Mesodermal cell (in vitro differentiated cells): ENCODE results near the gene KLHL35.

Experiments used
- H3K27ac ChIP-seq: 2 replicates; pipeline ENCODE4 v1.7.0; 2013; ENCODE audit warnings: mild to moderate bottlenecking, low read depth, low read length, moderate library complexity; ENCODE audit not compliant: severe bottlenecking
- H3K36me3 ChIP-seq: 2 replicates; pipeline ENCODE4 v1.7.1; 2013; ENCODE audit warnings: mild to moderate bottlenecking, low read length, moderate library complexity; ENCODE audit not compliant: control insufficient read depth, insufficient read depth
- H3K4me1 ChIP-seq: one replicate; pipeline ENCODE4 v1.7.1; 2013; ENCODE audit warnings: mild to moderate bottlenecking, low read length; ENCODE audit not compliant: insufficient read depth, control insufficient read depth, poor library complexity, severe bottlenecking
- H3K4me3 ChIP-seq: 2 replicates; pipeline ENCODE4 v1.7.0; 2013; ENCODE audit warnings: low read length, control low read depth, mild to moderate bottlenecking; ENCODE audit not compliant: insufficient read depth, poor library complexity, severe bottlenecking; ENCODE audit errors: extremely low read depth
- H3K9me3 ChIP-seq: 2 replicates; pipeline ENCODE4 v1.7.1; 2013; ENCODE audit warnings: mild to moderate bottlenecking, low read length, moderate library complexity; ENCODE audit not compliant: control insufficient read depth
- WGBS, 2 experiments: methylation state at CpG; one replicate each; pipeline ENCODE4 v1.1.5; 2013; ENCODE audit warnings: missing lambda C conversion rate in 2 of 2; ENCODE audit not compliant: insufficient coverage in 2 of 2; 5-methylcytosine and 5-hydroxymethylcytosine counted together

The KLHL35 gene

DNA sequence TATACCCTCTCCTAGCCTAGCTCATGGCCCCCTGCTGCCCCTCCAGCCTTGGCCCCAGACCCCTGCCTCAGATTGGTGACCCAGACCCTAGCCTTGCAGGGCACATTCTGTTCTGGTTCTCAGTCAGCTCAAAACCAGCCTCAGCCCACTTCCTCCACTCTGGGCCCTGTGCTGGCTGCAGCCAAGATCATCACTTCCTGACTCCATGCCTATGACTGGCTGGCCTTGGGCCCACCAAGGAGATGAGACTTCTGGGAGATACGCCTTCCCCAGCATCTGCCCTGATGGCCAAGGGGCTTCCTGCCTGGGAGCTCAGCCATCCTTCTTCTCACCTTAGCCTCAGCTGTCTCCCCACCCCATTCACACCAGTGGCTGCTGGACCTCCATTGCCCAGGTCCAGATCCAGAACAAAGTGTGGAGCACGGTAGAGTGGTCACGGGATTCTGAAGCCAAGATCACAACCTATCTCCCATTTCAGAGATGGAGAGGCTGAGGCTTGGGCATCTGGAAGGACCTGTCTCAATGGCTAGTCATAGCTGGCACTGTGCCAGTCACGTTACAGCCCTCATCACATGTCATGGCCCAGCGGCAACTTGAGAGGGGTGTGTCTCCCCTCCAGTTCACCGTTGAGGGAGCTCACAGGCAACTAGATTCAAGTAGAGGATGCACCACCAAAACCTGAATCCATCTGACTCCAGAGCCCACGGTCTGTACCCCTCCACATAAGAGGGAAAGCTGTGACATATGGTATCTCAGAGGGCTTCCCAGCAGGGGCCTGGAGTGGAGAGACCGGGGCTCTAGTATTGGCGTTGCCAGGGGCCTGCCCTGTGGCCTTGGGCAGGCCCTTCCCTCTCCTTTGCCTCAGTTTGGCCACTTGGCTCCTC is 43.0 kb upstream of the KLHL35 start:
- no peak overlapping the region for H3K4me3 ChIP-seq
- no peaks in the 10 kb centered on the region for H3K9me3 ChIP-seq
- no peaks in the 10 kb centered on the region for H3K36me3 ChIP-seq
- WGBS, 2 experiments: 92 to 97% methylated on average over 9 of the region's 9 CpGs
- peaks cover 36% of the 10 kb centered on the region for H3K4me1 ChIP-seq
- peak overlapping the region; percentile 45 for H3K27ac ChIP-seq

- WGBS, 2 experiments: 35 to 37% methylated on average over 8 to 12 of the region's 16 CpGs
- Histone ChIP-seq H3K27ac (peak overlapping the region; percentile 7), H3K4me1 (peaks cover 36% of the 10 kb centered on the region), H3K36me3 (no peaks in the 10 kb centered on the region), H3K9me3 (no peaks in the 10 kb centered on the region), H3K4me3 (no peak overlapping the region)
These were observed 42.1 kb upstream of the KLHL35 start for GRCh38 chr11:75474878-75475766.

- H3K4me3 ChIP-seq: no peak overlapping the region
- peaks cover 36% of the 10 kb centered on the region for H3K4me1 ChIP-seq
- WGBS, 2 experiments: no CpG with 5 or more reads among the region's 1 CpG
- H3K36me3 ChIP-seq: no peaks in the 10 kb centered on the region
- no peaks in the 10 kb centered on the region for H3K9me3 ChIP-seq
- no peak overlapping the region for H3K27ac ChIP-seq
These were observed 41.2 kb upstream of the KLHL35 start for GRCh38 chr11:75474240-75474639.

GRCh38 chr11:75473684-75474083 is 40.7 kb upstream of the KLHL35 start:
- H3K4me3 ChIP-seq: no peak overlapping the region
- H3K36me3 ChIP-seq: no peaks in the 10 kb centered on the region
- H3K4me1 ChIP-seq: peaks cover 41% of the 10 kb centered on the region
- H3K27ac ChIP-seq: no peak overlapping the region
- 82 to 88% methylated on average over 4 of the region's 6 CpGs for WGBS, 2 experiments
- H3K9me3 ChIP-seq: no peaks in the 10 kb centered on the region

GRCh38 chr11:75472081-75472732 is 39.2 kb upstream of the KLHL35 start:
- H3K9me3 ChIP-seq: no peaks in the 10 kb centered on the region
- H3K36me3 ChIP-seq: no peaks in the 10 kb centered on the region
- no peak overlapping the region for H3K27ac ChIP-seq
- WGBS, 2 experiments: 97 to 100% methylated on average over 5 of the region's 5 CpGs
- H3K4me1 ChIP-seq: peaks cover 56% of the 10 kb centered on the region
- H3K4me3 ChIP-seq: no peak overlapping the region

DNA sequence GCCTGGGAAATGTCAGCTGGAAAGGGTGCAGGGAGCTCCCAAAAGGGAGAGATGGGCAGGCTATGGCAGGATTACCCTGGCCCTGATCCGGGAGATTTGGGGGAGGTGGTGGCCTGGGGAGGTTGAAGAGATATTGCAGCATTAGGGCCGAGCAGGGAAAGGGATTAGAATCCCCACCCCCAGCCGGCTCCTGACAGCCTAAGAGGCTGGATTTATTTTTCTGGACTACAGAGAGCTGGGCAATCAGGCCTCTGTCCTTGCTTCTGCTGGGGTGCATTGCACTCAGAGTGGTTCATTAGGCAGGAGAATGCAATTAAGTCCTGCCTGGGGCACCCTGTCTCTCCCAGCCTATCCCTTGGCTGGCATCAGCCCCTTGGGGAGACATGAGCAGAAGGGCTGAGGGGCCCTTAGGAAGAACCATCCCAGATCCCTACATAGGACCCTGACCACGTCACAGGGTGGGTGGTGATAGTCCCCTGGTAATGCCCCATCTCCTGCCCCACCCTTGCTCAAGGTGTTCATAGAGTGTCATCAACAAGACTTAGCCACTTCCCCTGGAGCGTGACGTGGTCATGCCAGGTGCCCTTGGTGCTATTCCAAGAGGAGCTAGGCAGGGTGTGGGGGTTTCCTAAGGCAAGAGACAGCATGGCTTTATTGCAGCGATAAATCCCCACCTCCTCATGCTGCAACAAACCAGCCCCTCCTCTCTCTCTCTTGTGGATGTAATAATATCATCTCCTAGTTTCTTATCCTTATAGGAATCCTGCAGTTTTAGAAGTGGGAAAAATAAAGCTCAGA is 38.4 kb upstream of the KLHL35 start:
- Histone ChIP-seq H3K9me3 (no peaks in the 10 kb centered on the region), H3K27ac (no peak overlapping the region), H3K4me1 (peaks cover 53% of the 10 kb centered on the region), H3K36me3 (no peaks in the 10 kb centered on the region), H3K4me3 (no peak overlapping the region)
- WGBS, 2 experiments: 71 to 83% methylated on average over 3 to 4 of the region's 7 CpGs

DNA sequence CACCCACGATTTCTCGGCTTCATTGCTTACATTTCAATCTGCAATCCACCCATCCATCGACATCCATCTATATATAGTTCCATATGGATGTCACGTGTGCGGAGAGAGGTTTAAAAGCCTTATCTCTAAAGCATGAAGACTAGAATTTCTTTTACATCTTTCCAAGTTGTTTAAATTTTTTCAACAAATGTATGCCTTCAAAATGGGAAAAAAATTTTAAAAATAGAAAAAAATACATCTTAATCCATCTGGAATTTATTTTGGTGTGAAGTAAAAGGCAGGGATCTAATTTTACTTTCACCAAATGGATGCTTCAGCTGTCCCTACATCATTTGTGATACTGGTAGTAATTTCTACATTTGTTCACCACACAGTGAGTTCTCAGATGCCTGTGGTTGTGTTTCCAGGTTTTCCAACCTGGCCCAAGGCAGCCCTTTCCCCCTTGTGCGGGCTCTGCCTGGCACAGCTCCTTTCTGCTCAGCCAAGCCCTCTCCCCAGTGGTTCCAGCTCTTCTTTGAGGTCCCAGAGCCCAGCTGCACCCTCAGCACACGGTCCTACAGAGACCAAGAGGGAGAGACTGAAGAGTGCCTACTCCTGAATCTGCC is 37.6 kb upstream of the KLHL35 start:
- Histone ChIP-seq H3K9me3 (no peaks in the 10 kb centered on the region), H3K4me3 (no peak overlapping the region), H3K4me1 (peaks cover 52% of the 10 kb centered on the region), H3K36me3 (no peaks in the 10 kb centered on the region), H3K27ac (no peak overlapping the region)
- 92 to 95% methylated on average over 2 to 4 of the region's 7 CpGs for WGBS, 2 experiments

DNA sequence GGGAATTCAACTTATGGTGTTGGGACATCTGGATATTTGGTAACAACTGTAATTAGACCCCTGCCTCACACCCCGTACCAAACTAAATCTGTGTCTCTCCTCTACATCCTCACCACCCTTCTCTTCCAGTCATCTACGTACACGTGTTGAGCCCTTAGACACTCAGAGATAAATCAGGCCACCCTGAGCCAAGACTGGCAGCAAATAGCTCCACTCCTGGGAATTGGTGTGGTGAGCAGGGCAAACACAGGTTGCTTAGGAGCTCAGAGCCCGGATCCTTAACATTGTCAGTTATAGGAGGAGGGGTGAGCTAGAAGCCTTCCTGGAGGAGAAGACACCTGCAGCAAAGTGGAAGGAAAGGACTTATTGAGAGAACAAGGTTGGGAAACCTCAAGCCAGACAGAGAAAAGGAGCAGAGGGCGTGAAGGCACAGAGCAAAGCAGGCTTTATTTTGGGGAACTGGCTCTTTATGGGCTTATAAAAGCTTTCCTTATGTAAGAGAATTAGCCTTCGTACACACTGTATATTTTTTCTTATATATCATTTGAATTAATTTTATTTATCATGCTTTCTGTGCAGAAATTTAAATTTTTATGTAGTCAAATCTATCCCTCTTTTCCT is 36.9 kb upstream of the KLHL35 start:
- H3K4me1 ChIP-seq: peaks cover 52% of the 10 kb centered on the region
- no peaks in the 10 kb centered on the region for H3K9me3 ChIP-seq
- H3K4me3 ChIP-seq: no peak overlapping the region
- H3K27ac ChIP-seq: no peak overlapping the region
- 96 to 100% methylated on average over 1 to 4 of the region's 6 CpGs for WGBS, 2 experiments
- no peaks in the 10 kb centered on the region for H3K36me3 ChIP-seq

GRCh38 chr11:75468534-75469340 is 35.7 kb upstream of the KLHL35 start:
- Histone ChIP-seq H3K4me3 (no peak overlapping the region), H3K4me1 (peaks cover 48% of the 10 kb centered on the region), H3K9me3 (no peaks in the 10 kb centered on the region), H3K36me3 (no peaks in the 10 kb centered on the region), H3K27ac (peak overlapping the region; percentile 23)
- 81 to 85% methylated on average over 3 to 11 of the region's 14 CpGs for WGBS, 2 experiments
